Neural progenitor cell (in vitro differentiated cells): ENCODE data around the gene FES.

Experiments
- CTCF ChIP-seq: fragments of 200-600 bp; sonication (generic); IDR thresholded peaks from 2 replicates; pipeline ENCODE4 v1.5.1; 2017; ENCODE audit warnings: antibody characterized with exemption, mild to moderate bottlenecking
- EZH2 ChIP-seq: fragments of 200-600 bp; sonication (generic); IDR thresholded peaks from 2 replicates; pipeline ENCODE4 v1.6.1; 2017; ENCODE audit warnings: antibody characterized with exemption, mild to moderate bottlenecking, moderate library complexity

GRCh38 chr15:90866161-90866715, 18.1 kb upstream of the FES start:
- TF ChIP-seq EZH2 (no peak), CTCF (no peak)
